Natural killer cell (primary cell): ENCODE results near the gene TMEM163. TPM values are rescaled to one million over a fixed set of nuclear protein-coding genes. Genes with fewer than 3 reads are reported as not detected.

ENCODE experiments used
- ATAC-seq, 3 donors: fragments of 150-1000 bp in 2 of 3; fragments of 200-7000 bp in 1 of 3; cut with Tn5 transposase; 1 replicate in 1 of 3; 2 replicates in 2 of 3; pipeline ENCODE4 v1.10.0; 2021; ENCODE audit warnings: mild to moderate bottlenecking in 2 of 3, moderate library complexity in 2 of 3
- DNase-seq, 2 donors: peaks; one replicate each; pipeline versions ENCODE4 v3.0.0 to v3.0.0-alpha.2; 2013 to 2021; ENCODE audit warnings: mixed read lengths in 1 of 2
- H3K27ac ChIP-seq: one replicate; pipeline ENCODE4 v1.5.1; 2013; ENCODE audit warnings: mild to moderate bottlenecking, low read length
- H3K27me3 ChIP-seq: one replicate; pipeline ENCODE4 v1.6.1; 2013; ENCODE audit warnings: low read length; ENCODE audit not compliant: control insufficient read depth, insufficient read depth
- H3K36me3 ChIP-seq: one replicate; pipeline ENCODE4 v1.6.1; 2013; ENCODE audit warnings: low read length; ENCODE audit not compliant: control insufficient read depth, insufficient read depth
- H3K4me1 ChIP-seq: one replicate; pipeline ENCODE4 v1.6.1; 2013; ENCODE audit warnings: low read length; ENCODE audit not compliant: control insufficient read depth, insufficient read depth
- H3K4me3 ChIP-seq: one replicate; pipeline ENCODE4 v1.5.1; 2013; ENCODE audit warnings: low read length
- H3K9me3 ChIP-seq: one replicate; pipeline ENCODE4 v1.6.1; 2013; ENCODE audit warnings: low read length; ENCODE audit not compliant: control insufficient read depth, insufficient read depth
- H3K27ac Mint-ChIP-seq, 2 donors: one replicate each; pipeline ENCODE4 v1.8.0; 2022; ENCODE audit warnings: mild to moderate bottlenecking in 2 of 2, mixed read lengths in 2 of 2, moderate library complexity in 1 of 2
- H3K27me3 Mint-ChIP-seq, 2 donors: one replicate each; pipeline ENCODE4 v1.8.0; 2022; ENCODE audit warnings: low read depth in 2 of 2, mixed read lengths in 2 of 2
- H3K36me3 Mint-ChIP-seq: one replicate; pipeline ENCODE4 v1.8.0; 2022; ENCODE audit warnings: mixed read lengths
- H3K4me1 Mint-ChIP-seq, 2 donors: one replicate each; pipeline ENCODE4 v1.8.0; 2022; ENCODE audit warnings: mixed read lengths in 2 of 2
- H3K4me3 Mint-ChIP-seq: one replicate; pipeline ENCODE4 v1.8.0; 2022; ENCODE audit warnings: mild to moderate bottlenecking, moderate library complexity, mixed read lengths
- H3K9me3 Mint-ChIP-seq, 2 donors: one replicate each; pipeline ENCODE4 v1.8.0; 2022; ENCODE audit warnings: mixed read lengths in 2 of 2
- CTCF ChIP-seq: fragments of 200-600 bp; IDR thresholded peaks from one replicate; pipeline ENCODE4 v1.8.0; 2022; ENCODE audit warnings: antibody characterized with exemption
- WGBS: methylation state at CpG from one replicate; pipeline ENCODE4 v1.1.7; 2013; ENCODE audit warnings: missing lambda C conversion rate; ENCODE audit not compliant: insufficient coverage; 5-methylcytosine and 5-hydroxymethylcytosine counted together
- intact Hi-C: fragments of 100-400 bp; cut with micrococcal nuclease; formaldehyde crosslinking; loops from one replicate; pipeline ENCODE4 v1.14.2; 2022
- total RNA-seq, 4 donors: library from RNA; stranded (reverse); fragments of 120-200 nt in 1 of 4; gene quantifications; one replicate each; pipeline versions ENCODE4 v1.2.3 to v1.2.4, GENCODE V29; 2013 to 2022

The TMEM163 gene
- total RNA-seq, 3 donors from 2014 or later (not counting 1 experiment from before 2014, with no cell fraction given): 6.8 to 11.6 (median 10.3) TPM

DNA sequence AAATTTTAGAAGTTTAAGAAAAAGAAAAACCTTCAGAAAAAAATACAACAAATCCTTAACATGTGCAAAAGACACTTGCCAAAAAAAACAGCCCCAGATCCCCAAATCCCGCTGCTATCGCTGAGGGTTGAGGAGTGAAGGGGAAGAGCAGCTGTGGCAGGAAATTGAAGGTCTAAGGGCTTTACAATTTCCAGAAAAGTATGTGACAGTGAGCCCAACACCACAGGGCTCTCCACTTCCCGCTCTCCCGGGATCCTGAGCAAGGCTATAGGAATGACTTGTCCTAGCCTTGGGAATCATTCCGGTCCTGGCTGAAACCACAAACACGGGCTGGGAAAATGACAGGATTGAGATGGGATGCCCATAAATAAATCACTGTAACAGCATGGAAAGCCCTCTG is 191.4 kb downstream of the TMEM163 start:
- Mint-ChIP-seq H3K36me3 (no peaks in the 10 kb centered on the region), H3K27me3 (no peaks in the 10 kb centered on the region), H3K9me3 (no peaks in the 10 kb centered on the region), H3K4me1 (peaks cover 0 to 5% of the 10 kb centered on the region in 2 donors), H3K4me3 (no peak overlapping the region), H3K27ac (no peak overlapping the region)
- intact Hi-C loops: no loop called here
- ATAC-seq (no peak), DNase-seq (no peak)
- Histone ChIP-seq H3K36me3 (no peaks in the 10 kb centered on the region), H3K4me1 (no peaks in the 10 kb centered on the region), H3K27me3 (no peaks in the 10 kb centered on the region), H3K27ac (no peak overlapping the region), H3K4me3 (no peak overlapping the region), H3K9me3 (no peaks in the 10 kb centered on the region)
- TF ChIP-seq CTCF: no peak
- 79% methylated on average over 6 of the region's 6 CpGs for WGBS

- DNase-seq (no peak), ATAC-seq (no peak)
- H3K9me3 Mint-ChIP-seq: no peaks in the 10 kb centered on the region
- Histone ChIP-seq H3K4me1 (no peaks in the 10 kb centered on the region), H3K27ac (no peak overlapping the region), H3K9me3 (no peaks in the 10 kb centered on the region), H3K27me3 (no peaks in the 10 kb centered on the region), H3K36me3 (no peaks in the 10 kb centered on the region), H3K4me3 (no peak overlapping the region)
- H3K36me3 Mint-ChIP-seq: no peaks in the 10 kb centered on the region
- intact Hi-C loops: no loop called here
- 87% methylated on average over 12 of the region's 13 CpGs for WGBS
- peaks cover 0 to 5% of the 10 kb centered on the region in 2 donors for H3K4me1 Mint-ChIP-seq
- H3K27me3 Mint-ChIP-seq: no peaks in the 10 kb centered on the region
- no peak overlapping the region for H3K4me3 Mint-ChIP-seq
- H3K27ac Mint-ChIP-seq: no peak overlapping the region
- TF ChIP-seq CTCF: no peak
Measured at GRCh38 chr2:134522496-134523455, 196.0 kb downstream of the TMEM163 start.

DNA sequence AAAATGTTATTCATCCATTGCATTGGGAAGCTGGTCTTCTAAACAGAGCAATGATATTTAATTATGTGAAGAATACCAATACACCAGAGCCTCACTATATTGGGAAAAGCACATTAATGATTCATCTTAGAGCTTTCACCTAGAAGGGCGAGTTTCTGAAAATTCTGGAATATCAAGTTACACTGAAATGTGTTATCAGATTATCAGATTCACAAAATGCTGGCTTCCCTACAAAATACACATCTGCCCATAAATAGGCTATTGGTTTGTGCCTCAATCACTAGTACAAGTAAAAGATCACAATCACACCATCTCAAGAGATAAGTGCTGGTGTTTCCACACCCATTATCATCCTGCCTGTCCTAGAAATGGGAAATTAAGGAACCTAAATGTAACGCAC is 200.7 kb downstream of the TMEM163 start:
- no peak overlapping the region for H3K27ac Mint-ChIP-seq
- intact Hi-C loops: no loop called here
- ATAC-seq: no peak
- no peak for TF ChIP-seq CTCF
- H3K36me3 Mint-ChIP-seq: no peaks in the 10 kb centered on the region
- Histone ChIP-seq H3K4me3 (no peak overlapping the region), H3K27me3 (no peaks in the 10 kb centered on the region), H3K36me3 (no peaks in the 10 kb centered on the region), H3K9me3 (no peaks in the 10 kb centered on the region), H3K4me1 (no peaks in the 10 kb centered on the region), H3K27ac (no peak overlapping the region)
- no peak for DNase-seq
- no peak overlapping the region for H3K4me3 Mint-ChIP-seq
- H3K9me3 Mint-ChIP-seq: no peaks in the 10 kb centered on the region
- no peaks in the 10 kb centered on the region for H3K27me3 Mint-ChIP-seq
- WGBS: 89% methylated on average over 2 of the region's 2 CpGs
- no peaks in the 10 kb centered on the region for H3K4me1 Mint-ChIP-seq
